ENCODE measurements around the gene OLAH.

DNA sequence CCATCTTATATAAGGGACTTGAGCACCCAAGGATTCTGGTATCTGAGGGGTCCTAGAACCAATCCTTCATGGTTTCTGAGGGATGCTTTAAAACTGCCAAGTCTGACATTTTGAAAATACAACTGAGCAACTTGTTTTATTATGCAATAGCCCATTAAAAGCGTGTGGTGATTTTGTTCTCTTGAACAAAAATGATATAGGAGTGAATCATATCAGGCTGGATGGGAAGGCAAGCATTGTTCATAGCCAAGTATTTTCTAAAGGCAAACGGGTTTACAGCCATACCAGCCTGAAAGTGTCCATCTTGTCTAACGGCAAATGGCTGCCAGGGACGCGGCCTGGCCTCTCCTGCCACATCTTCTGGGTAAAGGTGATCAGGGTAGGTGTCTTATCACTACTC lies 76.8 kb downstream of the OLAH start:
- TF ChIP-seq CTCF (IDR thresholded peaks at IDR 0.05 in 8 of 11, conservative IDR thresholded peaks at IDR 0.05 in 3 of 11): no peak
- TF ChIP-seq POLR2A (IDR thresholded peaks at IDR 0.05): no peak

All from spleen (tissue), 7 donors.